HL-60 (cell line): ENCODE data around the gene LMNTD1.

Experiments
- DNase-seq, 2 experiments: peaks; one replicate each; pipeline ENCODE4 v3.0.0-alpha.2; 2010 to 2020; ENCODE audit warnings: low read depth in 1 of 2, low spot score in 1 of 2
- H3K27ac ChIP-seq: fragments of 250-450 bp; sonication (Bioruptor Pico); replicated peaks from 2 replicates; pipeline ENCODE4 v1.5.1; 2020; ENCODE audit warnings: mild to moderate bottlenecking, moderate library complexity
- H3K27me3 ChIP-seq: fragments of 250-450 bp; sonication (Bioruptor Pico); 2 replicates; pipeline ENCODE4 v1.5.1; 2021; ENCODE audit warnings: mild to moderate bottlenecking, moderate library complexity; ENCODE audit not compliant: insufficient read depth, poor library complexity, severe bottlenecking
- H3K4me3 ChIP-seq: replicated peaks from 2 replicates; pipeline ENCODE4 v1.5.1; 2011; ENCODE audit warnings: mild to moderate bottlenecking, control low read depth, low read length; ENCODE audit not compliant: insufficient read depth
- GABPA ChIP-seq: IDR thresholded peaks from 2 replicates; pipeline ENCODE4 v1.6.1; 2012; ENCODE audit warnings: low read depth
- POLR2AphosphoS5 ChIP-seq: IDR thresholded peaks from 2 replicates; pipeline ENCODE4 v1.6.1; 2012; ENCODE audit warnings: low read depth
- SPI1 ChIP-seq: IDR thresholded peaks from 2 replicates; pipeline ENCODE4 v1.6.1; 2012; ENCODE audit warnings: low read depth, mild to moderate bottlenecking, borderline replicate concordance
- TF ChIP-seq, protein P1 (sequence below): IDR thresholded peaks from one replicate; pipeline ENCODE4 v1.5.1; 2011; ENCODE audit warnings: low read length, control low read depth, inconsistent platforms; ENCODE audit not compliant: insufficient read depth
- TF ChIP-seq, protein P2 (sequence below): IDR thresholded peaks from 2 replicates; pipeline ENCODE4 v1.6.1; 2012; ENCODE audit warnings: low read depth; ENCODE audit not compliant: insufficient replicate concordance

LMNTD1 gene

DNA sequence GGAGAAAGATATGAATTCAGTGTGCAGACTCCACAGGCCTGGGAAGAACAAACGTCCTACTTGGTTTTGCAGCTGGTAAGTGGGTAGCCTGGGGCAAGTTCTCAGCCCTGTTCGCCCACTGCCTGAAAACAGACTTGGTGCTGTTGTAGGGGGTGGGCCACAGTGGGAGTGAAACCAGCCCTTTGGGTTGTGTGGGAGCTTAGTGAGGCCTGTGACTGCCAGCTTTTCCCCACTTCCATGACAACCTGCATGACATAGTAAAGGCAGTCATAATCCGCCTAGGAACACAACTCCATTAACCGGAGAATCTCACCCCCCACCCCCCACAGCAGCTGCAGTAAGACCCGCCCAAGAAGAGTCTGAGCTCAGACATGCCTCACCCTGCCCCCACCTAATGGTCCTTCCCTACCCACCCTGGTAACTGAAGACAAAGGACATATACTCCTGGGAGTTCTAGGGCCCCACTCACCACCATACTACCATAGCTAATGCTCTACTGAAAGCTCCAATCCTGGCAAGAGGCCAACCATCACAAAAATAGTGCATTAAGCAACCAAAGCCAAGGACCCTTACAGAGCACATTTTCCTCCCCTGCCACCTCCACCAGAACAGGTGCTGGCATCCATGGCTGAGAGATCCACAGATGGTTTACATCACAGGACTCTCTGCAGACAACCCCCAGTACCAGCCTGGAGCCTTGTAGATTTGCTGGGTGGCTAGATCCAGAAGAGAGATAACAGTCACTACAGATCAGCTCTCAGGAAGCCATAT lies 39.8 kb upstream of the LMNTD1 start:
- TF ChIP-seq, protein P1, sequence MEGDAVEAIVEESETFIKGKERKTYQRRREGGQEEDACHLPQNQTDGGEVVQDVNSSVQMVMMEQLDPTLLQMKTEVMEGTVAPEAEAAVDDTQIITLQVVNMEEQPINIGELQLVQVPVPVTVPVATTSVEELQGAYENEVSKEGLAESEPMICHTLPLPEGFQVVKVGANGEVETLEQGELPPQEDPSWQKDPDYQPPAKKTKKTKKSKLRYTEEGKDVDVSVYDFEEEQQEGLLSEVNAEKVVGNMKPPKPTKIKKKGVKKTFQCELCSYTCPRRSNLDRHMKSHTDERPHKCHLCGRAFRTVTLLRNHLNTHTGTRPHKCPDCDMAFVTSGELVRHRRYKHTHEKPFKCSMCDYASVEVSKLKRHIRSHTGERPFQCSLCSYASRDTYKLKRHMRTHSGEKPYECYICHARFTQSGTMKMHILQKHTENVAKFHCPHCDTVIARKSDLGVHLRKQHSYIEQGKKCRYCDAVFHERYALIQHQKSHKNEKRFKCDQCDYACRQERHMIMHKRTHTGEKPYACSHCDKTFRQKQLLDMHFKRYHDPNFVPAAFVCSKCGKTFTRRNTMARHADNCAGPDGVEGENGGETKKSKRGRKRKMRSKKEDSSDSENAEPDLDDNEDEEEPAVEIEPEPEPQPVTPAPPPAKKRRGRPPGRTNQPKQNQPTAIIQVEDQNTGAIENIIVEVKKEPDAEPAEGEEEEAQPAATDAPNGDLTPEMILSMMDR: no peak
- TF ChIP-seq POLR2AphosphoS5: no peak
- H3K4me3 ChIP-seq: no peak overlapping the region
- no peak for DNase-seq
- H3K27ac ChIP-seq: no peak overlapping the region
- H3K27me3 ChIP-seq: no peaks in the 10 kb centered on the region

DNA sequence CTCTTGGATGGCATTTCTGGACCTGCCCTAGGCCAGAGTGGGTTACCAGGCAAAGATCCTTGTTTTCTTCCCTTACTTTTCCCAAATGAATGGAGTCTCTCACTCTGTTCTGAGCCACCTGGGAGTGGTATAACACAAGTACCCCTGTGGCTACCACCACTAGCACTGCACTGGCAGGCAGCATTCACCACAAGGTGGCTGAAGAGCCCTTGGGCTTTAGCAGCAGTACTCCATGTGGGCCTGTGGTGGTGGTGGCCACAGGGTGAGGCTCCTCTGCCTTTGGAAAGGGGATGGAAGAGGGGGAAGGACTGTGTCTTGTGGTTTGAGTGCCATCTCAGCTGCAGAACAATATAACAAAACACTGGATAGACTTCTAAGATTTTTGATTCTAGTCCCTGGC lies 38.1 kb upstream of the LMNTD1 start:
- H3K4me3 ChIP-seq: no peak overlapping the region
- TF ChIP-seq SPI1 (no peak), POLR2AphosphoS5 (no peak), GABPA (no peak)
- TF ChIP-seq, protein P2, sequence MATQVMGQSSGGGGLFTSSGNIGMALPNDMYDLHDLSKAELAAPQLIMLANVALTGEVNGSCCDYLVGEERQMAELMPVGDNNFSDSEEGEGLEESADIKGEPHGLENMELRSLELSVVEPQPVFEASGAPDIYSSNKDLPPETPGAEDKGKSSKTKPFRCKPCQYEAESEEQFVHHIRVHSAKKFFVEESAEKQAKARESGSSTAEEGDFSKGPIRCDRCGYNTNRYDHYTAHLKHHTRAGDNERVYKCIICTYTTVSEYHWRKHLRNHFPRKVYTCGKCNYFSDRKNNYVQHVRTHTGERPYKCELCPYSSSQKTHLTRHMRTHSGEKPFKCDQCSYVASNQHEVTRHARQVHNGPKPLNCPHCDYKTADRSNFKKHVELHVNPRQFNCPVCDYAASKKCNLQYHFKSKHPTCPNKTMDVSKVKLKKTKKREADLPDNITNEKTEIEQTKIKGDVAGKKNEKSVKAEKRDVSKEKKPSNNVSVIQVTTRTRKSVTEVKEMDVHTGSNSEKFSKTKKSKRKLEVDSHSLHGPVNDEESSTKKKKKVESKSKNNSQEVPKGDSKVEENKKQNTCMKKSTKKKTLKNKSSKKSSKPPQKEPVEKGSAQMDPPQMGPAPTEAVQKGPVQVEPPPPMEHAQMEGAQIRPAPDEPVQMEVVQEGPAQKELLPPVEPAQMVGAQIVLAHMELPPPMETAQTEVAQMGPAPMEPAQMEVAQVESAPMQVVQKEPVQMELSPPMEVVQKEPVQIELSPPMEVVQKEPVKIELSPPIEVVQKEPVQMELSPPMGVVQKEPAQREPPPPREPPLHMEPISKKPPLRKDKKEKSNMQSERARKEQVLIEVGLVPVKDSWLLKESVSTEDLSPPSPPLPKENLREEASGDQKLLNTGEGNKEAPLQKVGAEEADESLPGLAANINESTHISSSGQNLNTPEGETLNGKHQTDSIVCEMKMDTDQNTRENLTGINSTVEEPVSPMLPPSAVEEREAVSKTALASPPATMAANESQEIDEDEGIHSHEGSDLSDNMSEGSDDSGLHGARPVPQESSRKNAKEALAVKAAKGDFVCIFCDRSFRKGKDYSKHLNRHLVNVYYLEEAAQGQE: no peak
- TF ChIP-seq, protein P1: no peak
- H3K27ac ChIP-seq: no peak overlapping the region
- DNase-seq: no peak
- no peaks in the 10 kb centered on the region for H3K27me3 ChIP-seq

DNA sequence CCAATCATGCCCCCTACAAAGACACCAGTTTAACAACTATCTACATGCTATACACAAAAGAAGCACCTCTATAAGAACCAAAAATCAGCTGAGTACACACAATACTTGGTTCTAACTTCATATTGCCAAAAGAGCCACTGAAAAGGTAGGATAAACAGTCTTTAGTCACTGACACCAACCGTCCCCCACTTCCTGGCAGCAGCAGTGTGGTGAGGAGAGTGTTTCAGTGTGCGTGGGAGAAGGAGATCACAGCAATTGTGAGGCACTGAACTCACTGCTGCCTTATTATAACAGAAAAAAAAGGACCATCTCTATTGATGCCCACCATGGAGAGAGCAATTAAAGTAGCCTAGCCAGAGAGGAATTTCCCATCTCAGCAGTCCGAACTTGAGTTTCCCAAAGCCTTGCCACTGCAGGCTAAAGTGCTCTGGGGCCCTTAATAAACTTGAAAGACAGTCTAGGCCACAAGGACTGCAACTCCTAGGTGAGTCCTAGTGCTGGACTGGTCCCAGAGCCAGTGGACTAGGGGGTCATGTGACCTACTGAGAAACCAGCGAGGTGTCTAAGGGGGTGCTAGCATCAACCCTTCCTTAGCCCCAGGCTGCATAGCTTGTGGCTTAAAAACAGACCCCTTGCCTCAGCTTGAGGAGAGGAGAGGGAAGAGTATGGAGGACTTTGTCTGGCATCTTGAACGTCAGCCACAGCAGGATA lies 37.1 kb upstream of the LMNTD1 start:
- Histone ChIP-seq H3K27ac (no peak overlapping the region), H3K27me3 (no peaks in the 10 kb centered on the region), H3K4me3 (no peak overlapping the region)
- DNase-seq: no peak
- TF ChIP-seq POLR2AphosphoS5 (no peak), GABPA (no peak), SPI1 (no peak)
- TF ChIP-seq, protein P2: no peak
- TF ChIP-seq, protein P1: no peak

DNA sequence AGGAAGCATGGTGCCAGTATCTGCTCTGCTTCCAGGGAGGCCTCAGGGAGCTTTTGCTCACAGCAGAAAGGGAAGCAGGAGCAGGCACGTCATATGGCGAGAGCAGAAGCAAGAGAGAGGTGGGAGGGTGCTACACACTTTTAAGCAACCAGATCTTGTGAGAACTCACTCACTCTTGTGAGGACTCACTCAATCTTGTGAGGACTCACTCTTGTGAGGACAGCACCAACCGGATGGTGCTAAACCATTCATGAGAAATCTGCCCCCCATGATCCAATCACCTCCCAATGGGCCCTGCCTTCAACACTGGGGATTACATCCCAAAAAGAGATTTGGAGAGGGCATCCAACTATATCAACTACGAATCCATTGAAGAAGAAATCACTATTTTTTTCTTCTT lies 34.3 kb upstream of the LMNTD1 start:
- Histone ChIP-seq H3K4me3 (no peak overlapping the region), H3K27ac (no peak overlapping the region), H3K27me3 (no peaks in the 10 kb centered on the region)
- DNase-seq: no peak
- TF ChIP-seq SPI1: no peak
- TF ChIP-seq, protein P1: no peak
- no peak for TF ChIP-seq POLR2AphosphoS5
- TF ChIP-seq GABPA: no peak
- TF ChIP-seq, protein P2: no peak
